Mesenchymal stem cell (in vitro differentiated cells and primary cell): ENCODE measurements around the gene HCFC2.

Source experiments
- DNase-seq: peaks from one replicate; pipeline ENCODE4 v3.0.0-alpha.2; 2013
- H2AFZ ChIP-seq: one replicate; pipeline ENCODE4 v1.6.1; 2013; ENCODE audit warnings: low read depth, mild to moderate bottlenecking, control low read depth, inconsistent platforms, low read length, moderate library complexity
- H2AK5ac ChIP-seq: 2 replicates; pipeline ENCODE4 v1.6.1; 2013; ENCODE audit warnings: low read length, moderate library complexity, mild to moderate bottlenecking, inconsistent platforms; ENCODE audit not compliant: severe bottlenecking
- H2BK120ac ChIP-seq: one replicate; pipeline ENCODE4 v1.6.1; 2013; ENCODE audit warnings: low read depth, mild to moderate bottlenecking, inconsistent platforms, low read length, moderate library complexity
- H2BK12ac ChIP-seq, 2 experiments: one replicate each; pipeline ENCODE4 v1.6.1; 2013; ENCODE audit warnings: inconsistent platforms in 2 of 2, low read length in 2 of 2, mild to moderate bottlenecking in 2 of 2, moderate library complexity in 2 of 2, control low read depth in 1 of 2
- H2BK15ac ChIP-seq: one replicate; pipeline ENCODE4 v1.6.1; 2013; ENCODE audit warnings: mild to moderate bottlenecking, low read depth, inconsistent platforms; ENCODE audit not compliant: poor library complexity, severe bottlenecking
- H2BK5ac ChIP-seq: 2 replicates; pipeline ENCODE4 v1.6.1; 2013; ENCODE audit warnings: low read depth, mild to moderate bottlenecking, low read length, control low read depth, inconsistent platforms; ENCODE audit not compliant: poor library complexity, severe bottlenecking
- H3K14ac ChIP-seq, 2 experiments: one replicate each; pipeline ENCODE4 v1.6.1; 2013; ENCODE audit warnings: inconsistent platforms in 2 of 2, low read length in 2 of 2, control low read depth in 1 of 2, mild to moderate bottlenecking in 1 of 2, moderate library complexity in 1 of 2
- H3K18ac ChIP-seq, 2 experiments: one replicate each; pipeline ENCODE4 v1.6.1; 2013; ENCODE audit warnings: inconsistent platforms in 2 of 2, low read length in 2 of 2, control low read depth in 1 of 2, low read depth in 1 of 2, mild to moderate bottlenecking in 1 of 2
- H3K23ac ChIP-seq, 2 experiments: one replicate each; pipeline ENCODE4 v1.6.1; 2013; ENCODE audit warnings: inconsistent platforms in 2 of 2, low read length in 2 of 2, mild to moderate bottlenecking in 2 of 2, moderate library complexity in 2 of 2, control low read depth in 1 of 2
- H3K27ac ChIP-seq: 2 replicates; pipeline ENCODE4 v1.5.1; 2013; ENCODE audit warnings: mild to moderate bottlenecking, moderate library complexity, low read length, control low read depth, inconsistent platforms; ENCODE audit not compliant: poor library complexity, severe bottlenecking
- H3K27me3 ChIP-seq, 2 experiments: 2 replicates each; pipeline versions ENCODE4 v1.6.1 to v1.7.0; 2013; ENCODE audit warnings: low read length in 2 of 2, mild to moderate bottlenecking in 2 of 2, moderate library complexity in 2 of 2, control low read depth in 1 of 2, inconsistent platforms in 1 of 2; ENCODE audit not compliant: control insufficient read depth in 1 of 2, insufficient read depth in 1 of 2
- H3K36me3 ChIP-seq, 2 experiments: 2 replicates each; pipeline versions ENCODE4 v1.6.1 to v1.7.0; 2013; ENCODE audit warnings: low read length in 2 of 2, control low read depth in 1 of 2, inconsistent platforms in 1 of 2, low read depth in 1 of 2, mild to moderate bottlenecking in 1 of 2; ENCODE audit not compliant: insufficient read depth in 2 of 2, control insufficient read depth in 1 of 2
- H3K4ac ChIP-seq, 2 experiments: one replicate each; pipeline ENCODE4 v1.6.1; 2013; ENCODE audit warnings: inconsistent platforms in 2 of 2, low read length in 2 of 2, mild to moderate bottlenecking in 2 of 2, moderate library complexity in 2 of 2, control low read depth in 1 of 2, low read depth in 1 of 2
- H3K4me1 ChIP-seq: 2 replicates; pipeline ENCODE4 v1.6.1; 2013; ENCODE audit warnings: low read depth, low read length, control low read depth; ENCODE audit not compliant: control insufficient read depth, insufficient read depth
- H3K4me2 ChIP-seq: 2 replicates; pipeline ENCODE4 v1.6.1; 2013; ENCODE audit warnings: low read length, mild to moderate bottlenecking, inconsistent platforms; ENCODE audit not compliant: poor library complexity, severe bottlenecking
- H3K4me3 ChIP-seq, 2 experiments: 2 replicates each; pipeline versions ENCODE4 v1.5.1 to v1.7.0; 2013; ENCODE audit warnings: low read length in 2 of 2, mild to moderate bottlenecking in 2 of 2, control low read depth in 1 of 2, low read depth in 1 of 2; ENCODE audit not compliant: insufficient read depth in 1 of 2
- H3K79me1 ChIP-seq: replicated peaks from 2 replicates; pipeline ENCODE4 v1.6.1; 2013; ENCODE audit warnings: mild to moderate bottlenecking, control low read depth, low read length, inconsistent platforms; ENCODE audit not compliant: poor library complexity, severe bottlenecking
- H3K9ac ChIP-seq: 2 replicates; pipeline ENCODE4 v1.7.0; 2013; ENCODE audit warnings: mild to moderate bottlenecking, low read length, moderate library complexity
- H3K9me3 ChIP-seq: 2 replicates; pipeline ENCODE4 v1.7.0; 2013; ENCODE audit warnings: mild to moderate bottlenecking, low read length; ENCODE audit not compliant: control insufficient read depth
- H4K8ac ChIP-seq: one replicate; pipeline ENCODE4 v1.6.1; 2013; ENCODE audit warnings: inconsistent platforms, mild to moderate bottlenecking, low read length, moderate library complexity
- H4K91ac ChIP-seq: one replicate; pipeline ENCODE4 v1.6.1; 2013; ENCODE audit warnings: mild to moderate bottlenecking, low read length, inconsistent platforms
- WGBS: methylation state at CpG from one replicate; pipeline ENCODE4 v1.1.7; 2013; ENCODE audit warnings: mixed read lengths; 5-methylcytosine and 5-hydroxymethylcytosine counted together

The HCFC2 gene

GRCh38 chr12:104138797-104139152 lies 74.4 kb downstream of the HCFC2 start:
- H3K14ac ChIP-seq = no peak overlapping the region
- no peak for DNase-seq
- H3K4me3 ChIP-seq = peak overlapping the region; percentile 54 to 71
- peak overlapping the region; percentile 63 to 88 for H2BK12ac ChIP-seq
- H4K8ac ChIP-seq = peak overlapping the region; percentile 98
- 56% methylated on average over 6 of the region's 7 CpGs for WGBS
- H3K79me1 ChIP-seq = peaks cover 6% of the 10 kb centered on the region
- H2AK5ac ChIP-seq = no peak overlapping the region
- H2BK5ac ChIP-seq = no peak overlapping the region
- no peaks in the 10 kb centered on the region for H3K27me3 ChIP-seq
- no peak overlapping the region for H3K27ac ChIP-seq
- peak overlapping the region; percentile 64 to 94 for H3K4ac ChIP-seq
- no peak overlapping the region for H3K23ac ChIP-seq
- H4K91ac ChIP-seq = no peak overlapping the region
- H3K36me3 ChIP-seq = peaks cover 0 to 14% of the 10 kb centered on the region in 2 experiments
- no peaks in the 10 kb centered on the region for H3K9me3 ChIP-seq
- peaks cover 8% of the 10 kb centered on the region for H3K4me1 ChIP-seq
- H2BK120ac ChIP-seq = peak overlapping the region; percentile 89
- H2BK15ac ChIP-seq = no peak overlapping the region
- peak overlapping the region; percentile 88 to 98 for H3K18ac ChIP-seq
- H3K4me2 ChIP-seq = peak overlapping the region; percentile 89
- peak overlapping the region; percentile 43 for H2AFZ ChIP-seq
- peak overlapping the region; percentile 85 for H3K9ac ChIP-seq

- H4K8ac ChIP-seq = no peak overlapping the region
- H3K36me3 ChIP-seq = no peaks in the 10 kb centered on the region
- no peak overlapping the region for H3K14ac ChIP-seq
- no peak overlapping the region for H2AK5ac ChIP-seq
- H3K4me3 ChIP-seq = no peak overlapping the region
- no peak overlapping the region for H3K4me2 ChIP-seq
- no peak overlapping the region for H3K4ac ChIP-seq
- no peak overlapping the region for H2AFZ ChIP-seq
- no peaks in the 10 kb centered on the region for H3K9me3 ChIP-seq
- no peak overlapping the region for H3K9ac ChIP-seq
- no peak overlapping the region for H2BK12ac ChIP-seq
- no peaks in the 10 kb centered on the region for H3K79me1 ChIP-seq
- H3K27me3 ChIP-seq = no peaks in the 10 kb centered on the region
- H2BK120ac ChIP-seq = no peak overlapping the region
- no peak overlapping the region for H3K23ac ChIP-seq
- no peak overlapping the region for H2BK15ac ChIP-seq
- H3K27ac ChIP-seq = no peak overlapping the region
- no peak overlapping the region for H2BK5ac ChIP-seq
- no peak for DNase-seq
- peaks cover 7% of the 10 kb centered on the region for H3K4me1 ChIP-seq
- WGBS = 82% methylated on average over 2 of the region's 2 CpGs
- no peak overlapping the region for H3K18ac ChIP-seq
- H4K91ac ChIP-seq = no peak overlapping the region
These were observed 78.2 kb downstream of the HCFC2 start for GRCh38 chr12:104142543-104142942.

GRCh38 chr12:104143002-104143401 lies 78.7 kb downstream of the HCFC2 start:
- no peak overlapping the region for H2BK5ac ChIP-seq
- H2BK120ac ChIP-seq = no peak overlapping the region
- no peak overlapping the region for H3K23ac ChIP-seq
- H4K8ac ChIP-seq = no peak overlapping the region
- no peak overlapping the region for H3K4me2 ChIP-seq
- H3K36me3 ChIP-seq = no peaks in the 10 kb centered on the region
- peaks cover 7% of the 10 kb centered on the region for H3K4me1 ChIP-seq
- H4K91ac ChIP-seq = no peak overlapping the region
- no peak for DNase-seq
- H3K79me1 ChIP-seq = no peaks in the 10 kb centered on the region
- no peak overlapping the region for H3K27ac ChIP-seq
- H2AFZ ChIP-seq = no peak overlapping the region
- H2AK5ac ChIP-seq = no peak overlapping the region
- no peak overlapping the region for H2BK12ac ChIP-seq
- H3K14ac ChIP-seq = no peak overlapping the region
- no peak overlapping the region for H3K4ac ChIP-seq
- H3K9me3 ChIP-seq = no peaks in the 10 kb centered on the region
- no peak overlapping the region for H3K9ac ChIP-seq
- H3K4me3 ChIP-seq = no peak overlapping the region
- no peak overlapping the region for H3K18ac ChIP-seq
- no peak overlapping the region for H2BK15ac ChIP-seq
- no peaks in the 10 kb centered on the region for H3K27me3 ChIP-seq

- DNase-seq = no peak
- H3K4ac ChIP-seq = no peak overlapping the region
- WGBS = 100% methylated on average over 1 of the region's 1 CpG
These were observed 79.6 kb downstream of the HCFC2 start for GRCh38 chr12:104143918-104144317.

More at GRCh38 chr12:104143918-104144317, 79.6 kb downstream of the HCFC2 start:
- Histone ChIP-seq H2BK5ac (no peak overlapping the region), H3K4me1 (peaks cover under 1% of the 10 kb centered on the region), H3K4me3 (no peak overlapping the region), H3K9ac (no peak overlapping the region), H3K27ac (no peak overlapping the region), H2AFZ (no peak overlapping the region), H3K4me2 (no peak overlapping the region), H4K91ac (no peak overlapping the region), H3K27me3 (peaks cover 0 to 5% of the 10 kb centered on the region in 2 experiments), H2BK12ac (no peak overlapping the region), H3K23ac (no peak overlapping the region), H3K9me3 (no peaks in the 10 kb centered on the region), H3K14ac (no peak overlapping the region), H2AK5ac (no peak overlapping the region), H2BK120ac (no peak overlapping the region), H4K8ac (no peak overlapping the region), H2BK15ac (no peak overlapping the region), H3K18ac (no peak overlapping the region), H3K79me1 (no peaks in the 10 kb centered on the region), H3K36me3 (no peaks in the 10 kb centered on the region)
